ENCODE data around the gene GPR157. TPM values are rescaled to one million over a fixed set of nuclear protein-coding genes. Genes with fewer than 3 reads are reported as not detected.

Gene GPR157
- total RNA-seq, 2 donors from 2014 or later: 2.3 to 5.0 TPM

- Mint-ChIP-seq H3K27ac (no peak overlapping the region), H3K27me3 (ENCODE audit: insufficient read depth) (no peaks in the 10 kb centered on the region), H3K9me3 (no peaks in the 10 kb centered on the region), H3K4me1 (peaks cover 12% of the 10 kb centered on the region), H3K4me3 (no peak overlapping the region), H3K36me3 (ENCODE audit: low read depth) (no peaks in the 10 kb centered on the region)
- Histone ChIP-seq H3K27ac (ENCODE audit: low read depth, low read length) (peak overlapping the region; percentile 58), H3K4me3 (ENCODE audit: low read length) (no peak overlapping the region), H3K36me3 (ENCODE audit: control insufficient read depth, insufficient read depth, low read length) (no peaks in the 10 kb centered on the region), H3K9ac (ENCODE audit: extremely low read depth, low read length, poor library complexity, severe bottlenecking) (no peak overlapping the region), H3K27me3 (ENCODE audit: control insufficient read depth, insufficient read depth, low read length, poor library complexity, severe bottlenecking) (no peaks in the 10 kb centered on the region), H3K4me1 (ENCODE audit: control insufficient read depth, insufficient read depth, low read length) (no peaks in the 10 kb centered on the region), H3K9me3 (ENCODE audit: control insufficient read depth, low read length) (no peaks in the 10 kb centered on the region)
- 83% methylated on average over 4 of the region's 4 CpGs for WGBS, 2 experiments (ENCODE audit: insufficient coverage in 1 of 2, insufficient read length in 1 of 2)
- no peak for DNase-seq
- no peak for TF ChIP-seq CTCF (conservative IDR thresholded peaks at IDR 0.05)
These were observed 59.9 kb downstream of the GPR157 start for GRCh38 chr1:9068981-9069325.

GRCh38 chr1:9066945-9067807, 61.7 kb downstream of the GPR157 start:
- H3K27ac ChIP-seq (ENCODE audit: low read depth, low read length): no peak overlapping the region
- no peaks in the 10 kb centered on the region for H3K27me3 ChIP-seq (ENCODE audit: control insufficient read depth, insufficient read depth, low read length, poor library complexity, severe bottlenecking)
- Mint-ChIP-seq H3K4me1 (peaks cover 12% of the 10 kb centered on the region), H3K27ac (no peak overlapping the region), H3K27me3 (ENCODE audit: insufficient read depth) (no peaks in the 10 kb centered on the region), H3K36me3 (ENCODE audit: low read depth) (no peaks in the 10 kb centered on the region), H3K4me3 (no peak overlapping the region), H3K9me3 (no peaks in the 10 kb centered on the region)
- TF ChIP-seq CTCF (conservative IDR thresholded peaks at IDR 0.05): no peak
- DNase-seq: no peak
- WGBS, 2 experiments (ENCODE audit: insufficient coverage in 1 of 2, insufficient read length in 1 of 2): 89 to 92% methylated on average over 11 to 24 of the region's 24 CpGs
- H3K9ac ChIP-seq (ENCODE audit: extremely low read depth, low read length, poor library complexity, severe bottlenecking): no peak overlapping the region
- H3K36me3 ChIP-seq (ENCODE audit: control insufficient read depth, insufficient read depth, low read length): no peaks in the 10 kb centered on the region
- no peaks in the 10 kb centered on the region for H3K9me3 ChIP-seq (ENCODE audit: control insufficient read depth, low read length)
- no peaks in the 10 kb centered on the region for H3K4me1 ChIP-seq (ENCODE audit: control insufficient read depth, insufficient read depth, low read length)
- no peak overlapping the region for H3K4me3 ChIP-seq (ENCODE audit: low read length)

GRCh38 chr1:9065213-9065751, 63.6 kb downstream of the GPR157 start:
- no peaks in the 10 kb centered on the region for H3K27me3 Mint-ChIP-seq (ENCODE audit: insufficient read depth)
- no peak for DNase-seq
- H3K4me3 Mint-ChIP-seq: no peak overlapping the region
- Histone ChIP-seq H3K9me3 (ENCODE audit: control insufficient read depth, low read length) (no peaks in the 10 kb centered on the region), H3K36me3 (ENCODE audit: control insufficient read depth, insufficient read depth, low read length) (no peaks in the 10 kb centered on the region), H3K4me3 (ENCODE audit: low read length) (no peak overlapping the region), H3K27ac (ENCODE audit: low read depth, low read length) (no peak overlapping the region), H3K27me3 (ENCODE audit: control insufficient read depth, insufficient read depth, low read length, poor library complexity, severe bottlenecking) (no peaks in the 10 kb centered on the region), H3K4me1 (ENCODE audit: control insufficient read depth, insufficient read depth, low read length) (no peaks in the 10 kb centered on the region), H3K9ac (ENCODE audit: extremely low read depth, low read length, poor library complexity, severe bottlenecking) (no peak overlapping the region)
- WGBS, 2 experiments (ENCODE audit: insufficient coverage in 1 of 2, insufficient read length in 1 of 2): 88 to 89% methylated on average over 6 to 7 of the region's 7 CpGs
- H3K9me3 Mint-ChIP-seq: no peaks in the 10 kb centered on the region
- TF ChIP-seq CTCF (conservative IDR thresholded peaks at IDR 0.05): no peak
- no peak overlapping the region for H3K27ac Mint-ChIP-seq
- H3K36me3 Mint-ChIP-seq (ENCODE audit: low read depth): no peaks in the 10 kb centered on the region
- H3K4me1 Mint-ChIP-seq: peaks cover 12% of the 10 kb centered on the region
